ENCODE data around the gene GNAI3. TPM values are rescaled to one million over a fixed set of nuclear protein-coding genes. Genes with fewer than 3 reads are reported as not detected.

Gene GNAI3
- total and polyA plus RNA-seq, 2 donors (not counting 3 experiments of a cell fraction or from before 2014, with no cell fraction given): 5.0 to 14.0 TPM

DNA sequence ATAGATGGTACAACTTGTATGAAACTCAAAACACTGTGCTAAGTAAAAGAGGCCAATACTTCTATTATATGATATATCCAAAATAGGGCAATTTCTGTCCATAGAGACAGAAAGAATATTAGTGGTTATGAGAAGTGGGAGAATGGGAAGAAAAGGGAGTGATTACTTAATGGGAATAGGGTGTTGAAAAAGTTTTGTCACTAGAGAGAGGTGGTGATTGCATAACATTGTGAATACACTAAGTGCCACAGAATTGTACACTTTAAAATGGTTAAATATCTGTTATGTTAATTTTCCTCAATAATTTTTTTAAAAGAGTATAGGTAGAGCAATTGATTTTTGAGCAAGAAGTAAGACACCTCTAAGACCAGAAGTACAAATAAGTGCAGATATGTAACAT lies 41.3 kb downstream of the GNAI3 start:
- Histone ChIP-seq H2AFZ (ENCODE audit: low read depth, low read length) (no peak overlapping the region), H3K4me1 (ENCODE audit: control insufficient read depth, extremely low read depth, insufficient read depth, low read length) (peaks cover 1% of the 10 kb centered on the region), H4K20me1 (replicated peaks; ENCODE audit: control insufficient read depth, extremely low read depth, insufficient read depth, low read length) (no peaks in the 10 kb centered on the region), H3K79me2 (ENCODE audit: control insufficient read depth, insufficient read depth, low read length) (peaks cover 4% of the 10 kb centered on the region), H3K27ac (ENCODE audit: insufficient read depth, low read depth, low read length) (no peak overlapping the region), H3K9me1 (replicated peaks; ENCODE audit: control insufficient read depth, extremely low read depth, insufficient read depth, low read length) (no peaks in the 10 kb centered on the region), H3K9ac (replicated peaks; ENCODE audit: extremely low read depth, insufficient read depth, low read length) (no peak overlapping the region), H3K9me3 (replicated peaks; ENCODE audit: control insufficient read depth, insufficient read depth, low read length) (no peaks in the 10 kb centered on the region), H3K4me2 (ENCODE audit: insufficient read depth, low read length) (no peak overlapping the region), H3K4me3 (replicated peaks in 1 of 3; ENCODE audit: insufficient read depth in 1 of 3, low read depth in 1 of 3, low read length in 3 of 3) (no peak overlapping the region), H3K27me3 (ENCODE audit: control insufficient read depth in 2 of 2, insufficient read depth in 2 of 2, low read length in 2 of 2) (no peaks in the 10 kb centered on the region), H3K36me3 (ENCODE audit: control insufficient read depth in 2 of 2, extremely low read depth in 1 of 2, insufficient read depth in 2 of 2, low read length in 2 of 2) (peaks cover 9 to 18% of the 10 kb centered on the region in 2 experiments)
- ChIA-PET CTCF (interaction anchor here (1.5 kb wide), 1 partner anchor 28 kb away, joined by 4 read pairs; no protein-coding TSS in a partner anchor), POLR2A (no interaction called here)
- dilution Hi-C loops (cut with MboI; ENCODE audit: extremely low pct_ligation_motif_present, low sequenced_read_pairs): no loop called here
- no peak for FAIRE-seq
- intact Hi-C loops (cut with micrococcal nuclease): no loop called here
- no TSS peak for BruUV-seq (replicated peaks)
- TF ChIP-seq, protein P1, sequence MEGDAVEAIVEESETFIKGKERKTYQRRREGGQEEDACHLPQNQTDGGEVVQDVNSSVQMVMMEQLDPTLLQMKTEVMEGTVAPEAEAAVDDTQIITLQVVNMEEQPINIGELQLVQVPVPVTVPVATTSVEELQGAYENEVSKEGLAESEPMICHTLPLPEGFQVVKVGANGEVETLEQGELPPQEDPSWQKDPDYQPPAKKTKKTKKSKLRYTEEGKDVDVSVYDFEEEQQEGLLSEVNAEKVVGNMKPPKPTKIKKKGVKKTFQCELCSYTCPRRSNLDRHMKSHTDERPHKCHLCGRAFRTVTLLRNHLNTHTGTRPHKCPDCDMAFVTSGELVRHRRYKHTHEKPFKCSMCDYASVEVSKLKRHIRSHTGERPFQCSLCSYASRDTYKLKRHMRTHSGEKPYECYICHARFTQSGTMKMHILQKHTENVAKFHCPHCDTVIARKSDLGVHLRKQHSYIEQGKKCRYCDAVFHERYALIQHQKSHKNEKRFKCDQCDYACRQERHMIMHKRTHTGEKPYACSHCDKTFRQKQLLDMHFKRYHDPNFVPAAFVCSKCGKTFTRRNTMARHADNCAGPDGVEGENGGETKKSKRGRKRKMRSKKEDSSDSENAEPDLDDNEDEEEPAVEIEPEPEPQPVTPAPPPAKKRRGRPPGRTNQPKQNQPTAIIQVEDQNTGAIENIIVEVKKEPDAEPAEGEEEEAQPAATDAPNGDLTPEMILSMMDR (IDR thresholded peaks at IDR 0.05; ENCODE audit: extremely low read depth in 1 of 2, insufficient read depth in 1 of 2, low read depth in 1 of 2, low read length in 2 of 2): no peak
- TF ChIP-seq, protein P2, sequence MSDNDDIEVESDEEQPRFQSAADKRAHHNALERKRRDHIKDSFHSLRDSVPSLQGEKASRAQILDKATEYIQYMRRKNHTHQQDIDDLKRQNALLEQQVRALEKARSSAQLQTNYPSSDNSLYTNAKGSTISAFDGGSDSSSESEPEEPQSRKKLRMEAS (IDR thresholded peaks at IDR 0.05; ENCODE audit: insufficient read depth, insufficient read length): no peak
- no peak for TF ChIP-seq MYC (IDR thresholded peaks at IDR 0.05; ENCODE audit: low read depth, low read length)
- no peak for TF ChIP-seq FOS (IDR thresholded peaks at IDR 0.05; ENCODE audit: borderline replicate concordance, insufficient read depth, low read length)
- no peak for TF ChIP-seq JUN (IDR thresholded peaks at IDR 0.05; ENCODE audit: borderline replicate concordance, insufficient read depth, insufficient read length, low read depth)
- no peak for TF ChIP-seq POLR2A (IDR thresholded peaks at IDR 0.05; ENCODE audit: low read depth, low read length)
- no peak for TF ChIP-seq GATA2 (IDR thresholded peaks at IDR 0.05; ENCODE audit: insufficient read depth, insufficient read length, low read depth, low read length)
- no peak for TF ChIP-seq EZH2 (IDR thresholded peaks at IDR 0.05; ENCODE audit: borderline replicate concordance, low read depth, low read length, severe bottlenecking)
- DNase-seq (ENCODE audit: low read depth, low spot score): no peak

Measured in endothelial cell of umbilical vein (primary cell).